CD4-positive, CD25-positive, alpha-beta regulatory T cell (primary cell): ENCODE measurements around the gene HPCAL1. TPM values are rescaled to one million over a fixed set of nuclear protein-coding genes. Genes with fewer than 3 reads are reported as not detected.

Source experiments
- ATAC-seq, 2 donors: fragments of 150-1000 bp; cut with Tn5 transposase; one replicate each; pipeline ENCODE4 v1.10.0; 2021; ENCODE audit warnings: low read depth in 2 of 2, moderate number of reproducible peaks in 2 of 2, moderate library complexity in 1 of 2
- DNase-seq, 3 donors: peaks; one replicate each; pipeline versions ENCODE4 v3.0.0 to v3.0.0-alpha.2; 2012 to 2022; ENCODE audit warnings: mixed read lengths in 1 of 3
- H3K27ac ChIP-seq: one replicate; pipeline ENCODE4 v1.7.0; 2013; ENCODE audit warnings: mild to moderate bottlenecking, low read length; ENCODE audit not compliant: insufficient read depth, poor library complexity, severe bottlenecking
- H3K27me3 ChIP-seq: one replicate; pipeline ENCODE4 v1.7.0; 2013; ENCODE audit warnings: low read length; ENCODE audit not compliant: control insufficient read depth, insufficient read depth
- H3K36me3 ChIP-seq: one replicate; pipeline ENCODE4 v1.7.0; 2013; ENCODE audit warnings: mild to moderate bottlenecking, low read length, moderate library complexity; ENCODE audit not compliant: control insufficient read depth, insufficient read depth
- H3K4me1 ChIP-seq: 2 replicates; pipeline ENCODE4 v1.7.0; 2013; ENCODE audit warnings: mild to moderate bottlenecking, low read length; ENCODE audit not compliant: insufficient read depth, control insufficient read depth, poor library complexity, severe bottlenecking
- H3K4me3 ChIP-seq: one replicate; pipeline ENCODE4 v1.7.0; 2013; ENCODE audit warnings: low read depth, mild to moderate bottlenecking, low read length, moderate library complexity
- H3K9me3 ChIP-seq, 2 experiments: 1 replicate in 1 of 2; 2 replicates in 1 of 2; pipeline ENCODE4 v1.7.0; 2013; ENCODE audit warnings: low read length in 2 of 2, mild to moderate bottlenecking in 1 of 2, moderate library complexity in 1 of 2; ENCODE audit not compliant: control insufficient read depth in 2 of 2
- H3K27ac Mint-ChIP-seq, 3 donors: one replicate each; pipeline ENCODE4 v1.8.0; 2020 to 2022; ENCODE audit warnings: mild to moderate bottlenecking in 3 of 3, mixed read lengths in 3 of 3, moderate library complexity in 2 of 3
- H3K27me3 Mint-ChIP-seq: one replicate; pipeline ENCODE4 v1.8.0; 2022; ENCODE audit warnings: mild to moderate bottlenecking, mixed read lengths
- H3K36me3 Mint-ChIP-seq: one replicate; pipeline ENCODE4 v1.8.0; 2020; ENCODE audit warnings: mixed read lengths
- H3K4me1 Mint-ChIP-seq, 4 donors: one replicate each; pipeline ENCODE4 v1.8.0; 2020 to 2022; ENCODE audit warnings: mixed read lengths in 4 of 4, mild to moderate bottlenecking in 1 of 4
- H3K4me3 Mint-ChIP-seq, 4 donors: one replicate each; pipeline ENCODE4 v1.8.0; 2020 to 2022; ENCODE audit warnings: mild to moderate bottlenecking in 4 of 4, mixed read lengths in 4 of 4, moderate library complexity in 3 of 4
- H3K9me3 Mint-ChIP-seq, 7 donors: one replicate each; pipeline ENCODE4 v1.8.0; 2020 to 2022; ENCODE audit warnings: mixed read lengths in 7 of 7, mild to moderate bottlenecking in 3 of 7, moderate library complexity in 2 of 7
- polyA plus RNA-seq, 4 donors: library from polyadenylated mRNA; unstranded; fragments of 300-500 nt; fragmentation: Illumina TruSeq; gene quantifications; one replicate each; pipeline ENCODE4 v1.2.3, GENCODE V29; 2021
- total RNA-seq: library from RNA; stranded (reverse); gene quantifications from one replicate; pipeline ENCODE4 v1.2.3, GENCODE V29; 2022

The HPCAL1 gene
- total and polyA plus RNA-seq, 5 donors from 2014 or later: 33.8 to 95.6 (median 84.8) TPM

DNA sequence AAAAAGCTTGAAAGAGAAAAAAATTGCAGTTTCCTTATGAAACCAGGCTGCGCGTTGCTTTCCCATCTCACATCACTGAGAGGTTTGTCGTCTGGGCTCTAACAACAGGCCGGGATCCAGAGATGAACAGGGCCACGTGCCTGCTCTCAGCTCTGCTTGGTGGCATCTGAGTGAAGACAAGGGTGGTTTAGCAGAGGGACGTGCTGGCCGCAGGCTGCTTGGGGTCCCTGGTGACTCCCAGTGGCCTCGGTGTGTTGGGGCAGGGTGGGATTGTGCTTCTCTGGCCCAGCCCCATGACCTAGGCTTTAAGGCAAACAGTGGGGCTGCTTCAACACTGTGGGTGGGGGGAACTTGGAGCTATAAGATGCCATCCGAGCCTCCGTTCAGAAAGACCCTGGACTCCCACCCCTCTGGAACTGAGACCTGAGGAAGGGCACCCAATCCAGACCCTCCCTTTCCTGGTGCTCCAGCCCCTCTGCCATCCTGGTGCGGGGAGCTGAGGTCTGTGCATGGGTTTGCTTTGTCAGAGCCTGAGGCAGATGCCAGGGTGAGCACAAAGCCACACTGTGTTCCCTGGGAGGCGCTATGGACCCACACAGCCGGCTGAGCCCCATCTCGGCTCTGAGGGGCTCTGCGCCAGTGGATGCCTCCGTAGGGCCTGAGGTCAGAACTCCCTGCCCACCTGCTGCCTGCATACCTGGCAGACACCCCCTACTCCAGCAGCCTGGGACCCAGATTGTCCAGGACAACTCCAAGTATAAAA lies 18.4 kb upstream of the HPCAL1 start:
- H3K4me3 Mint-ChIP-seq: no peak overlapping the region
- Histone ChIP-seq H3K4me3 (no peak overlapping the region), H3K36me3 (no peaks in the 10 kb centered on the region), H3K27me3 (no peaks in the 10 kb centered on the region), H3K27ac (no peak overlapping the region), H3K4me1 (no peaks in the 10 kb centered on the region), H3K9me3 (no peaks in the 10 kb centered on the region)
- H3K27ac Mint-ChIP-seq: no peak overlapping the region
- H3K9me3 Mint-ChIP-seq: peaks cover 0 to 2% (median 0%) of the 10 kb centered on the region in 7 donors
- peaks cover 3% of the 10 kb centered on the region for H3K27me3 Mint-ChIP-seq
- DNase-seq: no peak
- H3K4me1 Mint-ChIP-seq: peaks cover 0 to 2% (median 0%) of the 10 kb centered on the region in 4 donors
- no peaks in the 10 kb centered on the region for H3K36me3 Mint-ChIP-seq
- no peak for ATAC-seq

DNA sequence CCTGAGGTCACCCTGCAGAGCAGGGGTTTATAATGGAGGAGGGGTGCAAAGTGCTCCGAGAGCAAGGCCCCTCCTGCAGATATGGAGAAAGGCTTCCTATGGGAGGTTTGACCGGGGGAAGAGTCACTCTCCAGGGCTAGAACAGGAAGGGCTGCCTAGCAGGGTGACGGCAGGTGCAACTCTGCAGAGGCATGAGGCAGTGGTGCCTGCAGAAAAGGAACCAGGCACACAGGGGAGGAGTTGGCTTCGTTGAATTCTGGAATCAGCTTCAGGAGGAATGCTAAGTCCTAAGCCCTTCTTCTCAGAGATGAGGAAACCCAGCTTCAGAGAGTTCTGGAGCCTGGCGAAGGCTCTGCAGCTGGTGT lies 17.5 kb upstream of the HPCAL1 start:
- H3K9me3 ChIP-seq: no peaks in the 10 kb centered on the region
- DNase-seq: no peak
- ATAC-seq: no peak
- peaks cover 0 to 2% (median 0%) of the 10 kb centered on the region in 7 donors for H3K9me3 Mint-ChIP-seq
- peaks cover 0 to 2% (median 0%) of the 10 kb centered on the region in 4 donors for H3K4me1 Mint-ChIP-seq
- H3K4me3 ChIP-seq: no peak overlapping the region
- no peaks in the 10 kb centered on the region for H3K27me3 ChIP-seq
- H3K36me3 ChIP-seq: no peaks in the 10 kb centered on the region
- no peaks in the 10 kb centered on the region for H3K4me1 ChIP-seq
- H3K36me3 Mint-ChIP-seq: no peaks in the 10 kb centered on the region
- H3K27me3 Mint-ChIP-seq: peaks cover 7% of the 10 kb centered on the region
- H3K4me3 Mint-ChIP-seq: no peak overlapping the region
- H3K27ac ChIP-seq: no peak overlapping the region
- no peak overlapping the region for H3K27ac Mint-ChIP-seq

DNA sequence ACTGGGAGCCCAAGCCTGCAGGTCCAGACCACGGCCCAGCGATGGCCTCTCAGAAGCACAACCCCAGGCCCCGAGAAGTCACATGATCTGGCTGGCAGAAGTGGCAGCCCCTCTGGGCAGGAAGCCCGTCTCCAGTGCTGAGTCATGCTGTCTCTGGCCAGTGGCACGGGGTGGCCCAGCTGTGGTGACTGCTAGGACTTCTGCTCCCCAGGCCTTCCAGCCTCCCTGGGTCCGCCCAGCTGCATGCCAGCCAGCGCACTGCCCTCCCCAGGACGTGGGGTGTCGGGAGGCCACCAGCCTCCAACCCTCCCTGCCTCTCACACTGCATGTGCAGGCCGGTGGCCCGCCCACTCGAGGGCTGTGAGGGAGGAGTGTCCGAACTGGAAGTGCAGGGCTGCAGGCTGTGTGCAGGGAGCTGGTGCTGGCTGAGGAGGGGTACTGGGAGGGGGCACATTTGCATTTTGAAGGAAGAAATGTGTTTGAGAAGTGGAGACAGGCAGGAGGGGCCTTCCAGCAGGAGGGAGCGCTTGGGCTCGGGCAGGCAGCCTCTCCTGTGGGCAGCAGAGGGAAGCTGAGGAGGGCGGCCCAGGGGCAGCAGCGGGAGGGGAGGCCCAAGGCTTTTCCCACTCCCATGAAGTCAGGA lies 17.0 kb upstream of the HPCAL1 start:
- H3K4me1 ChIP-seq: no peaks in the 10 kb centered on the region
- H3K36me3 ChIP-seq: no peaks in the 10 kb centered on the region
- Mint-ChIP-seq H3K9me3 (peaks cover 0 to 2% (median 0%) of the 10 kb centered on the region in 7 donors), H3K4me1 (peaks cover 0 to 2% (median 0%) of the 10 kb centered on the region in 4 donors), H3K27me3 (peaks cover 7% of the 10 kb centered on the region), H3K27ac (no peak overlapping the region), H3K36me3 (no peaks in the 10 kb centered on the region), H3K4me3 (no peak overlapping the region)
- DNase-seq: no peak
- no peaks in the 10 kb centered on the region for H3K27me3 ChIP-seq
- H3K27ac ChIP-seq: no peak overlapping the region
- no peaks in the 10 kb centered on the region for H3K9me3 ChIP-seq
- H3K4me3 ChIP-seq: no peak overlapping the region
- ATAC-seq: peak in 1 of 2 donors; percentile 29

DNA sequence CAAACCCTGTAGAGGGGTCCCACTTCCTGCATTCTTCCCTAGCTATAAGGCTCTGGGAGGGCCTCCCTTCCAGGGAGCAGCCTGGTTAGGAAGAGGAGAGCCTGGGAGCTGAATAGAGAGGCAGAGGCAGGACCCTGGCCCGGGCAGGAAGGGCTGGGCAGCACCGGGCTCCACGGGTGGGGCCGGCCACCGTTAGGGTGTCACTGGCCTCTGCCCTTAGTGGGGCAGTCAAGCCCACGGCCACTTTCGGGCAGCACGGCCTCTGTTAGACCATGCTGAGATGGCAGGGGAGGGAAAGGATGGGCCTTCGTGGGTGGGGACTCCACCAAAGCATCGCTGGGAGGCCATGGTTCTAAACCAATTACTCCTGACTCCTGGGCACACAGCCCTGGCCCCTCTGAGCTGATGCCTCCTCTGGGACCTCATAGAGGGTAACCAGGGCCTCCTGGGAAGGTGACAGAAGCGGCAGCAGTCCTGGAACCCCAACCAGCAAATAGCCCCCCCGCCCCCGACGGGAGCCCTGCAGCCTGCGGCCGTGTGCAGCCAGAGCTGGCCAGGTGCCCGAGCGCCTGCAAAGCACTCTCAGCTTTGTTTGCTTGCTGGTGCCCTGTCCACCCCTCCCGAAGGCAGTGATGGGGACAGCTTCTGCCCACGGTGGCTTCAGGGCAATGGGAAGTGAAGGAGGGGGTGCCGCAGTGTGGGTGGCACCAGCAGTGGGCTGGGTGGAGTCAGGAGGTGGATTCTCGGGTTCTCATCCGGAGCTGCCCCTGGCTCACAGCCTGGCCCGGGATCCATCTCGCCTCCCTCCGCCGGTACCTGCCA lies 16.3 kb upstream of the HPCAL1 start:
- no peak for ATAC-seq
- Histone ChIP-seq H3K9me3 (no peaks in the 10 kb centered on the region), H3K4me3 (no peak overlapping the region), H3K27me3 (no peaks in the 10 kb centered on the region), H3K36me3 (no peaks in the 10 kb centered on the region), H3K4me1 (no peaks in the 10 kb centered on the region), H3K27ac (no peak overlapping the region)
- H3K27ac Mint-ChIP-seq: no peak overlapping the region
- peaks cover 7% of the 10 kb centered on the region for H3K27me3 Mint-ChIP-seq
- no peak overlapping the region for H3K4me3 Mint-ChIP-seq
- peaks cover 0 to 2% (median 0%) of the 10 kb centered on the region in 7 donors for H3K9me3 Mint-ChIP-seq
- H3K4me1 Mint-ChIP-seq: peaks cover 0 to 2% (median 0%) of the 10 kb centered on the region in 4 donors
- no peak for DNase-seq
- H3K36me3 Mint-ChIP-seq: no peaks in the 10 kb centered on the region

DNA sequence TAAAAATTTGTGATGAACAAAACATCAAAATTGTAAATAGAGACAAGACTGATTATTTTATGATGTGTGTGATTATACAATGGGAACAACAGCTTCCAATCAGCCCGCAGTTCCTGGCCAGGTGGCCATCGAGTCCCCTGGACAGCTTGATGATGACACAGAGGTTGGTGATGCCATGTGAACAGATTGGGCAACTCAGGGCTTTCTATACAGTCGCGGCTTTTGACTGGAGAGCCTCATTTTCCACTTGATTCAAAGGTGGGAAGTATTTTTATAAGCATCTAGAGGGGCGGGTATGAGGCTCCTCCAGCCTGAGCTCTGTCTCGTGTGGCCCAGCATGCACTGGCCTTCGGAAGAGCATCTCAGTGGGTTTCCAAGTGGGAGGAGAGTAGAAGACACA lies 14.9 kb upstream of the HPCAL1 start:
- peaks cover 0 to 2% (median 0%) of the 10 kb centered on the region in 7 donors for H3K9me3 Mint-ChIP-seq

DNA sequence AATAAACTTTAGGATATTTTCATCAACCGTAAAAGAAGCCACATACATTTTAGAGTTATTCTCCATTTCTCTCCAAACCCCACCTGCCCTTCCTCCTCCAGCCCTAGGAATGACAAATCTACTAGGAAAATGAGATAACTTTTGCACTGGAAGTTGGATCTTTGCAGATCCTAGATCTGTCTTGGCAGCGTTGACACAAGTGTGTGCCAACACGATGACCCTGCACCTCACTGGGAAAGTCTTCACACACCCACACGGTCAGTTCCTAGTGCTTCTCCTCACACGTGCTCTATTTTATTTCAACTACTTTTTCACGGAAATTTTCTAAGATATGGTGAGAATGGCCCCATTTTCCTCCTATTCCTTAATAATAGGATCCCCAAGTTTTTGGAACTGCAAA lies 14.1 kb upstream of the HPCAL1 start:
- Mint-ChIP-seq H3K27me3 (peaks cover 7% of the 10 kb centered on the region), H3K27ac (peak overlapping the region in 1 of 3 donors; percentile 31), H3K9me3 (no peaks in the 10 kb centered on the region), H3K4me3 (no peak overlapping the region), H3K36me3 (no peaks in the 10 kb centered on the region), H3K4me1 (peaks cover 0 to 2% (median 0%) of the 10 kb centered on the region in 4 donors)
- Histone ChIP-seq H3K27me3 (no peaks in the 10 kb centered on the region), H3K36me3 (no peaks in the 10 kb centered on the region), H3K4me1 (no peaks in the 10 kb centered on the region), H3K27ac (no peak overlapping the region), H3K9me3 (no peaks in the 10 kb centered on the region), H3K4me3 (no peak overlapping the region)
- ATAC-seq (no peak), DNase-seq (no peak)

More for the DNA sequence above, 14.9 kb upstream of the HPCAL1 start:
- no peaks in the 10 kb centered on the region for H3K27me3 ChIP-seq
- Mint-ChIP-seq H3K4me3 (no peak overlapping the region), H3K27ac (no peak overlapping the region), H3K36me3 (no peaks in the 10 kb centered on the region), H3K27me3 (peaks cover 7% of the 10 kb centered on the region), H3K4me1 (peaks cover 0 to 2% (median 0%) of the 10 kb centered on the region in 4 donors)
- H3K27ac ChIP-seq: no peak overlapping the region
- H3K9me3 ChIP-seq: no peaks in the 10 kb centered on the region
- DNase-seq: no peak
- ATAC-seq: no peak
- H3K36me3 ChIP-seq: no peaks in the 10 kb centered on the region
- H3K4me1 ChIP-seq: no peaks in the 10 kb centered on the region
- H3K4me3 ChIP-seq: no peak overlapping the region

DNA sequence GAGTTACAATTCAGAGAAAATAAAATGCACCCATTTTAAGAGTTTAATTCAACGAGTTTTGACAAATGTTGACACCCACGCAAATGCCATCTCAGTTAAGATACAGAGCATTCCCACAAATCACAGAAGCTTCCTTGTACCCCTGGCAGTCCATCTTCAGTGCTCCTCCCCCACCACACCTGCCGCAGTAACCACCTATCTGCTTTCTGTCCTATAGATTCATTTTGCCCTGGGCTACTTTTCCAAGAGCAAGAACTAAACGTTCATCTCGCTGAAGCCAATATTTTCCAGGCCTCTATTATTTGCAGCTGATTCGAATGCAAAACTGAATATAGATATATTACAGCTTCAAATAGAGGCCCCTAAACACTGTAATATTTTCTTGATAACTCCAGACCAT lies 13.4 kb upstream of the HPCAL1 start:
- DNase-seq: no peak
- H3K4me1 Mint-ChIP-seq: peaks cover 0 to 2% (median 0%) of the 10 kb centered on the region in 4 donors
- Histone ChIP-seq H3K27me3 (no peaks in the 10 kb centered on the region), H3K9me3 (peaks cover 0 to 2% of the 10 kb centered on the region in 2 experiments), H3K36me3 (no peaks in the 10 kb centered on the region), H3K4me1 (no peaks in the 10 kb centered on the region), H3K4me3 (no peak overlapping the region), H3K27ac (no peak overlapping the region)
- no peak for ATAC-seq
- H3K36me3 Mint-ChIP-seq: peaks cover 3% of the 10 kb centered on the region
- H3K9me3 Mint-ChIP-seq: peaks cover 0 to 7% (median 1%) of the 10 kb centered on the region in 7 donors
- no peak overlapping the region for H3K4me3 Mint-ChIP-seq
- H3K27ac Mint-ChIP-seq: no peak overlapping the region
- peaks cover 7% of the 10 kb centered on the region for H3K27me3 Mint-ChIP-seq
